ENCODE results near the gene COL9A1.

GRCh38 chr6:70298068-70298467, 4.8 kb downstream of the COL9A1 start:
- TF ChIP-seq EZH2 (IDR thresholded peaks at IDR 0.05; ENCODE audit: borderline replicate concordance) = no peak
- no peak for TF ChIP-seq CTCF (IDR thresholded peaks at IDR 0.05; ENCODE audit: poor library complexity)
- TF ChIP-seq EZH2phosphoT487 (IDR thresholded peaks at IDR 0.05; ENCODE audit: low read depth, severe bottlenecking, unreplicated experiment) = no peak

All from hepatocyte (in vitro differentiated cells).